GM21381 (cell line): ENCODE measurements around the gene SPTLC2.

ENCODE experiments used
- ATAC-seq: cut with Tn5 transposase; IDR thresholded peaks from one replicate; pipeline ENCODE4 v1.9.1; 2021; ENCODE audit warnings: mild to moderate bottlenecking, moderate library complexity; ENCODE audit not compliant: unreplicated experiment

The SPTLC2 gene

DNA sequence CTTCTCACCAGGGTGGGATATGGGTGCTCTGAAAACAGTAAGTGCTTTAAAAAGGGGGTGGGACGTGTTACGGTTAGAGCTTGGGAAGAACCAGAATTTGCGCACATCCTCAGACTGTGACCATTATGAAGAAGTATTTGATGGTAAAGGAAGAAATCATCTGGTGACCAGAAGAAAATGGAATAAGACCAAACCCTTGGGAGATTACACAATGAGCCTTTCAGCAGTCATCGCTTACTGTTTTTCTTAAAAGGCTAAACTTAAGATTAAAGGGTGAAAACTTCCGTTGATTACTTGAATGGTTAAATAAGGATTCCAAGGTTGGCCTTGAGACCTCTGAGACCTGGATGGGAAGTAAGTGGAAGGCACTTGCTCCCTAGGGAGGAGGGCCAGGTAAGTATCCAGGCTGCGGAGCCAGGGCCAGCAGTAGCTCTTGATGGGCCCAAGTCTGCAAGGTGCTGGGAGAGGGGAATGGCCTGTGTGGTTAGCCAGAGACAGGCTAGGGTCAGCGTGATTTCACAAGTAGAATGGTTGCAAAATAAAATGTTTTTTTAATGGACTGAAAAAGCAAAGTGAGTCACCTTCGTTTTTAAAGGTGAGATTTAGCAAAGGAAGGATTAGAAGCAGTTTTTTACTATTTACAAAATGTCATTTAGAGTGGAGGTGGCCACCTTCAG is 104.8 kb downstream of the SPTLC2 start:
- no peak for ATAC-seq

DNA sequence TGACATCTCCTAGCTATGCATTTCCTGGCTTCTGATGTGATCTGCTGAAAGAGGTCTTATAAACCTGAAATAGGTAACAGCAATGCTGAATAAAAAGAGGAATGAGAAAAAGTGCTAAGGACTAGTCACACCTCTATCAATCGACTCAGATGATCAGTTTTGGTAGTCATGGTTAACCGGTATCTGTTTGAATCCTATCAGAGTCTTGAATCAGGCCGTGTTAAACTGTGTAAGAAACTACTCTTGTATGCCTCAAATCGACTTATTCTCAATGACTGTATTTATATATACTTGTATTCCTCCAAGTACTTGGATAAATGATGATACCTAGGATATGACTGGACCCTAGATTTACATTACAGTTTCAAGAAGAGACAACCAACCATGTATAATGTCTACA is 107.1 kb downstream of the SPTLC2 start:
- ATAC-seq = no peak

DNA sequence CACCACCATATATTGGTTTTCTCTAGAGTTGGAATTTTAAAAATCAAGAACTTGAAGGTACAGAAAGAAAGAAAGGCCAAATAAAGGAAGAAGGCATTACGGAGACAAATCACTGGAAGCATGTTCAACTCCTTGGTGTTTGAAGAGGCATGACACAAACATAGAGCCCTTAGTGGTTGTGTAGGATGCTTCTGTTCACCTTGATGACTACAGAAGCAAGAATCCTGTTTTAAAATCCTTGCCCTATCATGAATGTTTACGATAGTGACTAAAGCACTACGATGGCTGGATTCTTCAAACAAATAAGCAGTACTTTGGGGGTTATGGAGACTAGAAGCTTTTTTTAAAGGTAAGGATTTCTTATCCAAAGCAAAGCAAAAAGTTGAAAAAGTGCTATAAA is 107.6 kb downstream of the SPTLC2 start:
- ATAC-seq = no peak

DNA sequence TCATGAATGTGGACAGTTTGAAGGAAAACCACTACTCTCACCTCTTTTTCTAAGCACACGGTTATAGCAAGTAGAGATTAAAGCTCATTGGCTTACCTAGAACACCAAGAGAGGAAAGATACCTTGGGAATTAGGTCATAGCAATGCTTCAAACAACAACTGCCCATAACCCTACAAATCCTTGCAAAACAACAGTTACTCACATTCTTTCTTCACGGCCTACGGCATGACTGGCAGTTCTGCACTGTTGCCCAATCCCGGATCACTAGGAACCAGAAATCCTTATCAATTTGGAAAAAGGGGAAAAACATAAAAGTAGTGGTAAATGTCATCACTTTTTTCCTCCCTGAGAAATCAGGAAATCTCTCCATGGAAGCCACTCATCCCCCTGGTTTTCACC is 108.2 kb downstream of the SPTLC2 start:
- no peak for ATAC-seq

DNA sequence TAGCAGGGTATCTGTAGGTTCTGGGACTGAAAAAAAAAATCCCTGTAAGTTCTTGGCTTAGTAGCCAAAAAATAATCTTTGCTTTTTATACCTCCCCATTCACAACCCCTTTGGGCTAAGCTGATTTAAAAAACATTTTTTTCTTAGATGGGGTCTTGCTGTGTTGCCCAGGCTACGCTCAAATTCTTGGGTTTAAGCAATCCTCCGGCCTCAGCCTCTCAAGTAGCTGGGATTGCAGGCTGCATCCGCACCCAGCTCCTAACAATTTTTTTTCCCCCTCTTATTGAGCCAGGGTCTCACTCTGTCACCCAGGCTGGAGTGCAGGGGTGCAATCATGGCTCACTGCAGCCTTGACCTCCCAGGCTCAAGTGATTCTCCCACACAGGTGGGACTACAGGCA is 108.7 kb downstream of the SPTLC2 start:
- no peak for ATAC-seq

DNA sequence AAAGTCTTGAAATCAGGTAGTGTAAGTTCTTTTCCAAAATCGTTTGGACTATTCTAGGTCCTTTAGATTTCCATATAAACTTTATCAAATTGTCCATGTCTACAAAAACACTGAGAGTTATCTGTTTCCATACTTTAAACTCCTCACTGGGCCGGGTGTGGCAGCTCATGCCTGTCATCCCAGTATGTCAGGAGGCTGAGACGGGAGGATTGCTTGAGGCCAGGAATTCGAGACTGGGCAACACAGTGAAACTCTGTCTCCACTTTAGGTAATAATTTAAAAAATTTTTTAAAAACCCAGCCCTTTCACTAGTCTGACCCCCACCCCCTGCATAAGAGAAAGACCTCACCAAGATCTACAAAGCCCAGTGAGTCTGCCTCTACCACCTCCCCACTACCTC is 111.4 kb downstream of the SPTLC2 start:
- ATAC-seq = no peak

DNA sequence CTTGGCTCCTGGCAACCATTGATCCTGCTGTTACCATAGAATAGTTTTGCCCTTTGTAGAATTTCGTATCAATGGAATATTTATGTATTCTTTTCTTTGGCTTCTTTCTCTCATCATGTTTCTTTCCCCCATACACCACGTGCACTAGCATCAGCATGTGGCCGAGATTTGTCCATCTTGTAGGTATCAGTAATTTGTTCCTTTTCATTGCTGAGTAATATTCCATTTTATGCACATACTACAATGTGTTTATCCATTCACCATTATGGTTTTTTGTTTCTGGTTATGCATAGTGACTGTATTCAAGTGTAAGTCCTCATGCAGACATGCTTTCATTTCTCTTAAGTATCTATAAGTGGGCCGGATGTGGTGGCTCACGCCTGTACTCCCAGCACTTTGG is 113.3 kb downstream of the SPTLC2 start:
- no peak for ATAC-seq

DNA sequence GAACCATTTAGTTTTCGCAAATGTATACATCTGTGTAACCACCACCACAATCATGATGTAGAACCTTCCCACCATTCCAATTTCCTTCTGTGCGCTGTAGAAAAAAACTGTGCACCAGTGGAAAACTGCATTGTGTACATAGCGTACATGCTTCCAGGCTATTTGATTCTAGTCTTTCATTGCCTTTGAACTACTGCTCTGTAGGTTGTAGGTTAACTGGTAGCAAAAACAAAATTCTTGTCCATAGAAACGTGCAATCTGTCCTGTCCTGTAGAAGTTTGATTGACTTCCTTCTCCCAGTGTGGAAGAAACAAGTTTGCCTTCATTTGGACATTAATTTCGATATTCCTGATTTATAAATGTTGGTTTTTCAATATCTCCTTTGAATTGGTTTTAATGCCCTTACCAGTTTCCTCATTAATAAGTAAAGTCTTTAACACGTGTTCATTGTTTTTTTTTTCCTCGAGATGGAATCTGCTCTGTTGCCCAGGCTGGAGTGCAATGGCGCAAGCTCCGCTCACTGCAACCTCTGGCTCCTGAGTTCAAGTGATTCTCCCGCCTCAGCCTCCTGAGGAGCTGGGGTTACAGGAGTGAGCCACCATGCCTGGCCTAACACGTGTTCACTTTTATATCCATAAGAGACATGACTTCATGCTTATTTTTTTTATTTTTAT is 114.2 kb downstream of the SPTLC2 start:
- no peak for ATAC-seq

DNA sequence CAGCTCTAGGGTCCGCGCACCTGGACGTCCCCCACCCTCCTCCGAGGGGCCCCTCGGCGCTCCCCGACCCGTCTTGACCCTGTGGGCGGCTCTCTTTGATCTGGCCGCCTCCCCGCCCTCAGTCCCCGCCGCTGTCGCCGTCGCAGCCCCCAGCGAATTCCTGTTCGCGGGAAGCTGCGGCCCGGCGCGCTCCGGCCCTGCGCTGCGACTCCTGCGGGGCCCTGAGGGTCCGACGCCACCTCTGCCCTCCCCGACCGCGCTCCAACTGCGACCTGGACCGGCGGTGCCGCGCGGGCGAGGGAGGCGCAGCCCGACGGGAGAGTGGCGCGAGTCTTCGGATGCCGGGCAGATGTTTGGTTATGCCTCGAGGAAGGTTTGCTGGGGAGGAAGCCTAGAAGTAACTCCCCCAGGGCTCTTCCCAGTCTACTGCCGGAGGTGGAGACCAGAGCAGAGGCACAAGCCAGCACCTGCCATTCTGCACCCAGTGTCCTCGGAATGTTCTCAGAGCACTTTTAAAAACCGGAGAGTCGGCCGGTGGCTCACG is 117.4 kb downstream of the SPTLC2 start:
- ATAC-seq = peak; percentile 27

DNA sequence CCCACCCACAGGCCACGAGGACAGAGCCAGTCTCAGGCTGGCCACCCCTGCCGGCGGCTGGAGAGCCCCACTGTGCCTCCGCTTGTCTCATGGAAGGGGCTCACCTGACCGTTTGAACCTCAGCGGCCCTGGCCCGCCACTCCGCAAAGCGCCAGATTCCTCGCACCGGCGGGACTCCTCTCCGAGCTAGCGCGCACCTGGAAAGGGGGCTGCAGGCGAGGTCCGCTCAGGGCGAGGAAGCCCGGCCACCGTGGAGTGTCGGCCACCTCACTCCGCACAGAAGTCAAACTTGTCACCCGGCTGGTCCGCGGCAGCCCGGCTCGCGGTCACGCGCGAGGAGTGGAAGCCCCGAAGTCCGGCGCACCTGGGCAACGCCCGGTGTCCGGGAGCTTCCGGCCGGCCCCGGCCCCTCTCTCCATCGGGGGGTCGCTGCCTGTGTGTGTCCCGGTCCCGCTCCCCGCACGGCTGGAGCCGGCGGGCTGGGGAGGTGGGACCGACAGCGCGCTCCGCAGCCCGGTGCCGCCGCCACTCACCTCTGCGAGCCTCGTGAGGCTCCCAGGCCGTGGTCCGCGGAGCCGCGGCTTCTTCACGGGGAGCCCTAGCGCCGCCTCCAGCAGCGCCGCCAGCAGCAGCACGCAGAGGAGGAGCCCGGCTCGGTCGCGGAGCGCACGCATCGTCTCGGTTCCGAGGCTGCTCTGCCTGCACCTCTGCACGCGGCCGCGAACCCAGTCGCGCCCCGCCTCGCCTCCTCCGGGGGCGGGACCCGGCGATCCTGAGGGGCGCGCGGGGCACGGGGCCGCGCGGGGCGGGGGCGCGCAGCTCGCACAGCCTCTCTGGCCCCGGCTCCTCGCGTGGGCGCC is 118.1 kb downstream of the SPTLC2 start, which contains the start of gene ISM2:
TSS of gene ISM2 (minus strand) at position 697 of the 860 bp plus-strand sequence. CDS start at position 674, 23 bp downstream.
- ATAC-seq = peak; percentile 69

DNA sequence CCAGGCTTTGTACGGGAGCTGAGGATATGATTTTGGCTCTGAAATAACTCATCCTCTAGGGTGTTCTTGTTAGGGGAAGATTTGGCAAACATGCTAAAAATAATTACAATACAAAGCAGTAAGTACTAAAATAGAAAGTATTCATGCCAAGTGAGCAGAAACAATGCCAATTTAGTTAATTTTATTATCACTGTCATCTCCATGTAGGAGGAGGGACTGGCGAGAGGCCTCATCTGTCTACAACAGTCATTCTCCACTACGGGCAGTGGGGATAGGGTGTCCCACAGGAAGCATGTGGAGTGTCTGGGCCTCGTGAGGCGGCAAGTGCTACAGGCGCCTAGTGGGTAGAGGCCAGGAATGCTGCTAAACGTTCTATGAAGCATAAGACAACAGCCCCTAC is 121.1 kb downstream of the SPTLC2 start:
- ATAC-seq = no peak

DNA sequence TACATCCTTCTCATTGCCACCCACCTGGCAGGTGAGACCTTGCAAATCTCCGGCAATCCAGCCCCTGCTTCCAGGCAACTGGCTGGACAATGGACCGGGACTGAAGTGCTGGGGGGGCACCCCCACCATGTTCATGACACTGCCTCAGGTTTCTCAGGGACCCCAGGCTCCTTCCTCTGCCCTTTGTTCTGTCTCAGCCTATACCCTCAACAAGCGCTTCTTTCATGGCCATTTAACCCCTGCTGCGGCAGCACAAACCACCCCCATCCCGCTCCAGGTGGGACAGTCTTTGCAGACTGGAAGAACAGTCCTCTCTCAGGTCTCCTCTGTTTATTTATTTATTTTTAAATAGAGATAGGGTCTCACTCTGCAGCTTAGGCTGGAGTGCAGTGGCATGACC is 125.4 kb downstream of the SPTLC2 start:
- no peak for ATAC-seq

DNA sequence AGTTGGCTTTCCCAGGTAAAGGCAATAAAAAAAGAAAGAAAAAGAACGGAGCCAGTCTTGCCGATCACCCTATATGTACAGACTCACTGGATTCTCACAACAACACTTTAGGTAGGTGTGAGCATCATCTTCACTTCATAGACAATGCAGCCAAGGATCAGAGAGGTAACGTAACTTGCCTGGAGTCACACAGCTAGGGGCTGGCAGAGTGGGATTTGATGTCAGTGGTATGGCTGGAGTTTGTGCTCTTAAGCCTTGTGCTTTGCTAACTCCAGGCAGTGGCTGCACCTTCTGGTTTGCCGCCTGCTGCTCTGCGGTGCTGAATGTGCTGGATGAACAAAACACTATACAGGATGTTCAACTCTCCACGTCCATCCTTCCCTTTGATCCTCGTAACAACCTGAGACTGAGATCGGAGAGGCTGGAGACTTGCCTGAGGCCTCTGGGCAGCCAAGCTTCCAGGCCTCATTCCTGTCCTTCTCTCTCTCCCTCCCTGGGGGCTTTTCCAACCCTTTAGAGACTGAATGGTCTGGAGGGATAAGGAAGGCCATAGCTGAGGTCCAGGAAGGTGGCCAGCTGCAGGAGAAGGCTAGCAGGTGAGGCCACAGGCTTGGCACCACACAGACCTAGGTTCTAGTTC is 126.0 kb downstream of the SPTLC2 start:
- no peak for ATAC-seq

DNA sequence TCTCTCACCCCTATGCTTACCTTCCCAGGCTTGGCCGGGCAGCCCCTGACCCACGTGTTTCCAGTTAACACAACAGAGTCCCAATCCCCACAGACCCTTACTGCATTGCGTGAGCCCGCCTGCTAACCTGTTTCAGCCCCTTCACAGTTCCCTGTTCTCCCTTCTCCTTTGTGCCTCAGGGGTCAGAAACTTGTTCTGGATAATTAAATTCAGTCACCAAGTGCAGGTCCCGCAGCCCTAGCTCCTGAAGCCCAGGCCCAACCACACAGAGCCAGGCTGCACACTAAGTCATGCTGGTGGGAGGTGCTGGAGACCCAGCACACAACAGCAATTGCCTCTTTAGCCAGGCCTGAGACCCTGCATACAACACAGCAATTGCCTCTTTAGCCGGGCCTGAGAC is 127.4 kb downstream of the SPTLC2 start:
- no peak for ATAC-seq

DNA sequence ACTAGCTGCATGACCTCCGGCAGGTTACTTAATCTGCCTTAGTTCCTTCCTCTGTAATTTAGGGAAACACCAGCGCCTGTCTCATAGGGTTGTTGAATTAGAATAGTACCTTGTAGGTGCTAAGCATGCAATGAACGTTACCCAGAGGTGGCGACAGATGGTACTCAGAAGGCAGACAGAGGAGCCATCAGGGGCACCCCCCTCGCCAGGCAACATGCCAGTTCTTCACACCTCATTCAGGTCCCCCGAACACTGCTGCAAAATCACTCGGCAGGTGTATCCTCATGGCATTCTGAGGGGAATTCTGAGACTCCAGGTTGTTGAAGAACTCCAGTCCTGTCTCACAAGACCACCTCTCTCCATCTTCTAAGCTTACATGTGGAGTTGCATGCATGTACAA is 127.9 kb downstream of the SPTLC2 start:
- ATAC-seq = no peak

DNA sequence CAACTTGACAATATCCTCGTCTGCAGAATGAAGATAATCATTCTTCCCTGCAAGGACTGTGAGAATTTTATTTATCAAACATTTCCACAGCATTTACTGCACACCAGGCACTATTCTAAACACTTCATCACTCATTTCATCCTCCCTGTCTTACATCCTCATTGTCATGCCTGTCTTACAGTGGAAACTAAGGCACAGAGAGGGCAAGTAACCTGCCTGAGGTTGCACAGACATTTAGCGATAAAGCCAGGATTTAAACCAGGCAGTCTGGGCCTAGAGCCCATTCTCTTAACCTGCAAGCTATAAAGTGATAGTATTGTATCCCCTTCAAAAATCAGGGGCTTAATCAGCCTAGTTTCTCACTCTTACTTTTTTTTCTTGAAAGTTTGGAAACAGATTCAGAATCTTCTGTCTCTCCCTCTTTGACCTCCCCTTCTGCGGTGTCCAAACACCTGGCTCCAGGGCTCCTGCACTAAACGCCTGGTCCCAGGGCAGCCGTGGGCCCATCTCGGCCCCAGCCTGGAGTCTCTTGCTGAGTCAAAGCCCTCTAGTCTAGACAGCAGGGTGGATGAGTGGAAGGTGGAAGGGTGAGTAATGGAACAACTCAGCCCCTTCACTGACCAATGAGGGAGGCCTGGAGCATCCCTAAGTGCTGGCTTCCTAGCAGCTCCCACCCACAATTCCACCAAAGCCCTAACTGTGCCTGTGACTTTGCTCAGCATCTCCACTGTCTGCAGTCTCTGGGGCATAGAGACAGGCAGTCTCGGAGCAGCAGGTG is 130.3 kb downstream of the SPTLC2 start:
- ATAC-seq = no peak

DNA sequence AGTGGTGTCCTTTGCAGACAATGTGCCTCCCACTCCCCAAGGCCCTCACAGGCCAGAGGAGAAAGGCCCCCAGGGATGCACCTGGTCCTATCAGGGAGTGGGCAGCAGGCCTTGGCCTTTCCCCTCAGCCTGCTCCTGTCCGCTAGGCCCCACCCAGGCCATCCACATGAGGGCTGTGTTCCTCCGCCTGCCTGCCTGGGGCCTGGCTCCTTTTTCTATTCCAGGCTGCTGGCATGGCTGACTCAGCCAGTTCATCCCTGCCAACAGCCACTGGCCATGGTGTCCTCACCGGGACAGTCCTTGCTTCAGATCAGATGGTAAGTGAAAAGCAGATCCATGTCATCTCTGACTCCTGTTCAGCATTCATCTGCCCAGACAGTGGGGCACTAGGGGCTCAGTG is 131.2 kb downstream of the SPTLC2 start:
- no peak for ATAC-seq

DNA sequence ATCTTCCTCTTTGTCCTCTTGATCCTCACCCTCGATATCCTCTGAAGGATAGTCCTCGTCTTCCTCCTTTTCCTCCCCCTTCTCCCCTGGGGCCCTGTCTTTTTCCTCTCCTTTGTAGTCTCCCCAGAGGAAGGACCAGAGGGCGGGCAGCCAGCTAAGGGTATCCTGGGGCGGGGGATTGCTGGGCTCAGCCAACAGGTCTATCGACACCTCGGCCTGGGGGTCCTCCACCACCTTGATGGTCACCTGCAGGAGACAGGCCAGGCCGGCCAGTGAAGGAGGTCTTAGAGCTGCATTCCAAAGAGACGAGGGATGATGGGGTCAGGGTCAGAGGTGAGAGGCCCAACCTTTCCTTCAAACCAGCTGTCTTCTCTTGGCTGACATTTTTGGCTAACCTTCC is 134.0 kb downstream of the SPTLC2 start:
- no peak for ATAC-seq

DNA sequence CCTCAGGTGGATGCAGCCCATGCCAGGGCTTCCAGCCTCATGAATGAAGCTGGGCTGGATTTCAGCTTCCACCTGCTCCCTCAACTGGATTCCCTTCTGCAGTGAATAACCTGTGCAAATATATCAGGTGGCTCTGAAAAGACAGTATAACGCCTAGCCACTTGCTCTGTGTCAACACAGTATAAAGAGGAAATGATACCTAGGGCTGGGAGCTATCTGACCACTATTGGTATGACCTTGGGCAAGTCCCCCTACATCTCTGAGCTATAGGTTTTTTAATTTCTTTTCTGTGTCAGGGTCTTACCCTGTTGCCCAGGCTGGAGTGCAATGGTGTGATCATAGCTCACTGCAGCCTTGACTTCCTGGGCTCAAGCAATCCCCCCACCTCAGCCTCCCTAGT is 137.6 kb downstream of the SPTLC2 start:
- ATAC-seq = peak; percentile 85

DNA sequence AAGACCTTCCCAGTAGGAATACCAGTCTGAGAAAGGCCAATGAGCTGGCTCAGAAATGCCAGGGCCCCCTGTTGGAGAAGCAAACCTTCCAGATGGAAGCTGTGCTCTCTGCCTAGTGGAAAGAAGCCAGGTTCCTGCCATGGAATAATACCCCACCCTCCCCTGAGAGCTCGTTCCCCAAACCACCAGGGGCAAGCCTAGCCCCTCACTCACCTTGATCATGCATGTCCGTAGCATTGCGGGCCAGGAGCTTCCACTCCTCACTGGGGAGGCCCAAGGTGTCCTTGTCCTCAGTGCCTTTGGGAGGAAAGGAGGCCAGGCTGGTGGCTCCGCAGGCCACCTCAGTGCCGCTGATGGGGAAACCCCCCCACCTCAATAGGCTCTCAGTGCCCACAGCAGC is 138.4 kb downstream of the SPTLC2 start:
- ATAC-seq = no peak
